ENCODE measurements around the gene PIK3C2B. TPM values are rescaled to one million over a fixed set of nuclear protein-coding genes. Genes with fewer than 3 reads are reported as not detected.
A peak's percentile ranks its signal among the peaks of the same experiment; 100 is the strongest.

Gene PIK3C2B
- total RNA-seq, 5 donors from 2014 or later (not counting 1 experiment from before 2014, with no cell fraction given): 33.4 to 44.1 (median 36.0) TPM

GRCh38 chr1:204479387-204480136 lies 15.0 kb downstream of the PIK3C2B start:
- Mint-ChIP-seq H3K27ac (no peak overlapping the region), H3K4me1 (peaks cover 75 to 86% (median 84%) of the 10 kb centered on the region in 3 donors), H3K9me3 (no peaks in the 10 kb centered on the region), H3K4me3 (peak overlapping the region in 1 of 3 donors; percentile 19), H3K27me3 (no peaks in the 10 kb centered on the region), H3K36me3 (peaks cover 26% of the 10 kb centered on the region)
- H3K4me1 ChIP-seq (ENCODE audit: control insufficient read depth in 1 of 2, extremely low read depth in 1 of 2, insufficient read depth in 2 of 2, low read length in 2 of 2): peaks cover 28 to 61% of the 10 kb centered on the region in 2 experiments
- no peaks in the 10 kb centered on the region for H3K27me3 ChIP-seq (replicated peaks in 1 of 2; ENCODE audit: control insufficient read depth in 2 of 2, extremely low read depth in 1 of 2, insufficient read depth in 2 of 2, low read length in 1 of 2)
- ATAC-seq (replicated peaks in 1 of 4) (no peak), DNase-seq (no peak)
- H3K4me3 ChIP-seq (ENCODE audit: control insufficient read depth in 1 of 2, extremely low read depth in 1 of 2, low read length in 1 of 2): no peak overlapping the region
- H3K36me3 ChIP-seq (ENCODE audit: control insufficient read depth in 2 of 2, extremely low read depth in 1 of 2, insufficient read depth in 1 of 2, low read length in 1 of 2): peaks cover 0 to 4% of the 10 kb centered on the region in 2 donors
- no peaks in the 10 kb centered on the region for H3K9me3 ChIP-seq
- POLR2A ChIA-PET: interaction anchor here in 1 of 2 donors (0.6 to 0.7 kb wide), 2 partner anchors 16 to 314 kb away, joined by 3 read pairs; no protein-coding TSS in a partner anchor
- no peak overlapping the region for H3K27ac ChIP-seq (ENCODE audit: low read length)
- CTCF ChIA-PET: interaction anchor here (0.9 to 1.5 kb wide), 3 partner anchors 23 to 31 kb away, joined by 3 to 5 read pairs (median 3); no protein-coding TSS in a partner anchor
- 90% methylated on average over 8 of the region's 13 CpGs for WGBS (ENCODE audit: insufficient coverage)

- no CpG with 5 or more reads among the region's 2 CpGs for WGBS (ENCODE audit: insufficient coverage)
- Mint-ChIP-seq H3K27me3 (no peaks in the 10 kb centered on the region), H3K4me1 (peaks cover 79 to 89% (median 87%) of the 10 kb centered on the region in 3 donors), H3K27ac (no peak overlapping the region), H3K9me3 (no peaks in the 10 kb centered on the region), H3K36me3 (peaks cover 25% of the 10 kb centered on the region), H3K4me3 (no peak overlapping the region)
- H3K27me3 ChIP-seq (replicated peaks in 1 of 2; ENCODE audit: control insufficient read depth in 2 of 2, extremely low read depth in 1 of 2, insufficient read depth in 2 of 2, low read length in 1 of 2): no peaks in the 10 kb centered on the region
- POLR2A ChIA-PET: interaction anchor here in 1 of 2 donors (0.7 kb wide), 1 partner anchor 314 kb away, joined by 3 read pairs; no protein-coding TSS in a partner anchor
- no peaks in the 10 kb centered on the region for H3K9me3 ChIP-seq
- H3K27ac ChIP-seq (ENCODE audit: low read length): no peak overlapping the region
- no peak for ATAC-seq (replicated peaks in 1 of 4)
- peaks cover 28 to 61% of the 10 kb centered on the region in 2 experiments for H3K4me1 ChIP-seq (ENCODE audit: control insufficient read depth in 1 of 2, extremely low read depth in 1 of 2, insufficient read depth in 2 of 2, low read length in 2 of 2)
- CTCF ChIA-PET: interaction anchor here (0.6 to 1.5 kb wide), 4 partner anchors 24 to 73 kb away, joined by 3 to 5 read pairs (median 3); no protein-coding TSS in a partner anchor
- H3K4me3 ChIP-seq (ENCODE audit: control insufficient read depth in 1 of 2, extremely low read depth in 1 of 2, low read length in 1 of 2): no peak overlapping the region
- peaks cover 0 to 4% of the 10 kb centered on the region in 2 donors for H3K36me3 ChIP-seq (ENCODE audit: control insufficient read depth in 2 of 2, extremely low read depth in 1 of 2, insufficient read depth in 1 of 2, low read length in 1 of 2)
- DNase-seq: no peak
Measured at GRCh38 chr1:204478921-204479320, 15.7 kb downstream of the PIK3C2B start.

- Histone ChIP-seq H3K4me1 (ENCODE audit: control insufficient read depth in 1 of 2, extremely low read depth in 1 of 2, insufficient read depth in 2 of 2, low read length in 2 of 2) (peaks cover 28 to 59% of the 10 kb centered on the region in 2 experiments), H3K4me3 (ENCODE audit: control insufficient read depth in 1 of 2, extremely low read depth in 1 of 2, low read length in 1 of 2) (no peak overlapping the region), H3K9me3 (no peaks in the 10 kb centered on the region), H3K27ac (ENCODE audit: low read length) (no peak overlapping the region), H3K27me3 (replicated peaks in 1 of 2; ENCODE audit: control insufficient read depth in 2 of 2, extremely low read depth in 1 of 2, insufficient read depth in 2 of 2, low read length in 1 of 2) (no peaks in the 10 kb centered on the region), H3K36me3 (ENCODE audit: control insufficient read depth in 2 of 2, extremely low read depth in 1 of 2, insufficient read depth in 1 of 2, low read length in 1 of 2) (peaks cover 0 to 4% of the 10 kb centered on the region in 2 donors)
- Mint-ChIP-seq H3K9me3 (no peaks in the 10 kb centered on the region), H3K36me3 (peaks cover 23% of the 10 kb centered on the region), H3K4me1 (peaks cover 76 to 89% (median 85%) of the 10 kb centered on the region in 3 donors), H3K27ac (no peak overlapping the region), H3K27me3 (no peaks in the 10 kb centered on the region), H3K4me3 (no peak overlapping the region)
- ATAC-seq (replicated peaks in 1 of 4) (no peak), DNase-seq (no peak)
- 97% methylated on average over 4 of the region's 7 CpGs for WGBS (ENCODE audit: insufficient coverage)
- CTCF ChIA-PET: interaction anchor here (0.6 to 1.5 kb wide), 4 partner anchors 25 to 74 kb away, joined by 3 to 5 read pairs (median 3); no protein-coding TSS in a partner anchor
- POLR2A ChIA-PET: no interaction called here
Measured at GRCh38 chr1:204478172-204478899, 16.3 kb downstream of the PIK3C2B start.

DNA sequence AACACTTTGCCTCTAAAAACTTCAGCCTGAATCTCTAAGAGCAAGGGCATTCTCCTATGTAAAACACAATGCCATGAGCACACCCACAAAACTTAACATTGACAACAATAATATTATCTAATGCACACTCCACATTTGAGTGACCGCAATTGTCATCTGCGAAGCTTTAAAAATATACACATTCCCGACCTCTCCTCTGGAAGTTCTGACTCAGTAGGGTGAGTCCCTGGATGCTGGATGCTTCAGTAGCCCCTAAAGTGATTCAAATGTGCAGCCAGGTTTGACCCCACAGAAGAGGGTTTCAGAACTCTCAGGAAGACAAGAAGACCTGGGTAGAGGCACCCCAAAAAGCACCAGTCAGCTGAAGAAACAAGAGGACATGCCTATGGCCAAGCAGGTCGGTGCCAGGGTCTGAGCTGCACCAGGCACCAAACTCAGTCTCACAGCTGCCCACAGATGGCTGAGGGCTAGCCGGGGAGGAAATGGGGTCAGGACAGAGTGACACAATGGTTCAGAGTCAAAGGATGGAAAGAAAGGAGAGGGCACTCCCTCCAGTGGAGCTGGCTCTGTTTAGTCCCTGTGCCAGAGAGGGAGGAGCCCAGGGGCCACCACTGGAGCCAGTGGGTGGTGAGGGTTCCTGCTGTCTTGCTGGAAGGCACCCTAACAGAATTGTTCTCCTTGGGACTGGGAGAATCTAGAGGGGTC lies 17.4 kb downstream of the PIK3C2B start:
- Mint-ChIP-seq H3K4me1 (peaks cover 74 to 83% (median 81%) of the 10 kb centered on the region in 3 donors), H3K9me3 (no peaks in the 10 kb centered on the region)
- no peak overlapping the region for H3K27ac ChIP-seq (ENCODE audit: low read length)

DNA sequence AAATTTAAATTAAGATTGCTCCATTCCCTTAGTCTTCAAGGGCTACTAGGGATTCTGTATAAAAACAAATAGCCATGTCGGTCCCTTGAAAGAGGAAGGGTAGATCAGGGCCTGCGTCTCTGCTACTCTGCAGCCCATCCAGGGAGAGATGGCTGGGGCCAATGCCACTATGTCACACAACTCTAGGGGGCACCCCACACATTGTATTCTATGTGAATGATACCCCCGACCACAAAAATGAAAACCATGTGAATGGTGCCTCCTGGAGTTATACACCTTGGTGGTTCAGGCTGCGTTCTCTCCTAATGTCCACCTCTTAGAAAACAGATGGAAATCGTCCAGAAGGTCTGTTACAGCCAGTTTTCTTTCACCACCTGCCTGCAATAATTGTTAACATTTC lies 18.0 kb downstream of the PIK3C2B start:
- POLR2A ChIA-PET: no interaction called here
- Mint-ChIP-seq H3K27me3 (no peaks in the 10 kb centered on the region), H3K9me3 (no peaks in the 10 kb centered on the region), H3K4me3 (no peak overlapping the region), H3K4me1 (peaks cover 71 to 77% (median 76%) of the 10 kb centered on the region in 3 donors), H3K36me3 (peaks cover 26% of the 10 kb centered on the region), H3K27ac (no peak overlapping the region)
- Histone ChIP-seq H3K27me3 (replicated peaks in 1 of 2; ENCODE audit: control insufficient read depth in 2 of 2, extremely low read depth in 1 of 2, insufficient read depth in 2 of 2, low read length in 1 of 2) (no peaks in the 10 kb centered on the region), H3K4me1 (ENCODE audit: control insufficient read depth in 1 of 2, extremely low read depth in 1 of 2, insufficient read depth in 2 of 2, low read length in 2 of 2) (peaks cover 27 to 51% of the 10 kb centered on the region in 2 experiments), H3K4me3 (ENCODE audit: control insufficient read depth in 1 of 2, extremely low read depth in 1 of 2, low read length in 1 of 2) (no peak overlapping the region), H3K9me3 (no peaks in the 10 kb centered on the region), H3K36me3 (ENCODE audit: control insufficient read depth in 2 of 2, extremely low read depth in 1 of 2, insufficient read depth in 1 of 2, low read length in 1 of 2) (peaks cover 0 to 4% of the 10 kb centered on the region in 2 donors), H3K27ac (ENCODE audit: low read length) (no peak overlapping the region)
- 83% methylated on average over 2 of the region's 5 CpGs for WGBS (ENCODE audit: insufficient coverage)
- CTCF ChIA-PET: interaction anchor here in 1 of 2 donors (2.6 kb wide), 1 partner anchor 30 kb away, joined by 11 read pairs; no protein-coding TSS in a partner anchor
- DNase-seq (no peak), ATAC-seq (replicated peaks in 1 of 4) (no peak)

More for the DNA sequence above, 17.4 kb downstream of the PIK3C2B start:
- 96% methylated on average over 4 of the region's 5 CpGs for WGBS (ENCODE audit: insufficient coverage)
- DNase-seq: no peak
- ATAC-seq (replicated peaks in 1 of 4): no peak
- peaks cover 22% of the 10 kb centered on the region for H3K36me3 Mint-ChIP-seq
- H3K27ac Mint-ChIP-seq: no peak overlapping the region
- peaks cover 28 to 57% of the 10 kb centered on the region in 2 experiments for H3K4me1 ChIP-seq (ENCODE audit: control insufficient read depth in 1 of 2, extremely low read depth in 1 of 2, insufficient read depth in 2 of 2, low read length in 2 of 2)
- no peak overlapping the region for H3K4me3 ChIP-seq (ENCODE audit: control insufficient read depth in 1 of 2, extremely low read depth in 1 of 2, low read length in 1 of 2)
- H3K36me3 ChIP-seq (ENCODE audit: control insufficient read depth in 2 of 2, extremely low read depth in 1 of 2, insufficient read depth in 1 of 2, low read length in 1 of 2): peaks cover 0 to 4% of the 10 kb centered on the region in 2 donors
- H3K27me3 Mint-ChIP-seq: no peaks in the 10 kb centered on the region
- POLR2A ChIA-PET: interaction anchor here in 1 of 2 donors (0.5 kb wide), 1 partner anchor 29 kb away, joined by 3 read pairs; no protein-coding TSS in a partner anchor
- CTCF ChIA-PET: interaction anchor here in 1 of 2 donors (0.5 to 2.6 kb wide), 2 partner anchors 30 to 46 kb away, joined by 5 to 11 read pairs; no protein-coding TSS in a partner anchor
- no peaks in the 10 kb centered on the region for H3K9me3 ChIP-seq
- H3K4me3 Mint-ChIP-seq: no peak overlapping the region
- H3K27me3 ChIP-seq (replicated peaks in 1 of 2; ENCODE audit: control insufficient read depth in 2 of 2, extremely low read depth in 1 of 2, insufficient read depth in 2 of 2, low read length in 1 of 2): no peaks in the 10 kb centered on the region
